Adrenal gland (tissue), 12 donors: ENCODE results near the gene EMCN. TPM values are rescaled to one million over a fixed set of nuclear protein-coding genes. Genes with fewer than 3 reads are reported as not detected.

Source experiments
- DNase-seq, 7 donors: peaks; one replicate each; pipeline ENCODE4 v3.0.0-alpha.2; 2019 to 2020
- H3K27ac ChIP-seq, 5 donors: fragments of 200-600 bp; sonication (generic) in 4 of 5; 1 replicate in 3 of 5; 2 replicates in 2 of 5; pipeline versions ENCODE4 v1.5.1 to v1.8.0; 2016 to 2020; ENCODE audit warnings: mild to moderate bottlenecking in 1 of 5
- H3K27me3 ChIP-seq: fragments of 200-600 bp; 2 replicates; pipeline ENCODE4 v1.8.0; 2021
- H3K36me3 ChIP-seq, 2 donors: fragments of 200-600 bp; replicated peaks in 1 of 2; 1 replicate in 1 of 2; 2 replicates in 1 of 2; pipeline versions ENCODE4 v1.5.1 to v1.8.0; 2018 to 2022
- H3K4me1 ChIP-seq, 2 donors: fragments of 200-600 bp; replicated peaks in 1 of 2; 1 replicate in 1 of 2; 2 replicates in 1 of 2; pipeline versions ENCODE4 v1.5.1 to v1.8.0; 2018 to 2021
- H3K4me3 ChIP-seq, 4 donors: fragments of 200-600 bp; sonication (generic) in 3 of 4; one replicate each; pipeline ENCODE4 v1.5.1; 2016 to 2018
- H3K9me3 ChIP-seq, 3 donors: fragments of 200-600 bp; sonication (generic) in 1 of 3; replicated peaks in 1 of 3; 1 replicate in 2 of 3; 2 replicates in 1 of 3; pipeline versions ENCODE4 v1.5.1 to v1.8.0; 2016 to 2021
- POLR2A ChIP-seq, 2 donors: fragments of 450-650 bp; IDR thresholded peaks; one replicate each; pipeline ENCODE4 v1.6.1; 2017; ENCODE audit warnings: antibody characterized with exemption in 2 of 2, mild to moderate bottlenecking in 2 of 2, moderate library complexity in 1 of 2
- WGBS, 4 donors: extraction: QIAGEN DNeasy Blood & Tissue Kit in 2 of 4; methylation state at CpG; one replicate each; pipeline versions ENCODE4 v1.1.5 to v1.1.7; 2013 to 2017; 5-methylcytosine and 5-hydroxymethylcytosine counted together
- intact Hi-C, 2 donors: fragments of 100-400 bp; cut with DNase I; formaldehyde crosslinking; loops; one replicate each; pipeline versions ENCODE4 v1.14.1 to v1.15.0; 2022 to 2023
- polyA plus RNA-seq, 3 donors: library from polyadenylated mRNA; stranded (reverse); fragments of 200-250 nt in 2 of 3; fragments of 350-450 nt in 1 of 3; fragmentation: Illumina TruSeq in 1 of 3; extraction: RNeasy Lipid Tissue Mini Kit (QIAGEN cat#74804) in 1 of 3; gene quantifications; one replicate each; pipeline ENCODE4 v1.2.3, GENCODE V29; 2013 to 2014
- total RNA-seq, 9 donors: library from RNA; depleted of rRNA in 4 of 9; stranded (reverse); fragments of >200 nt in 4 of 9; fragments of 120-200 nt in 1 of 9; fragmentation: NEBNext Ultra II Directional in 1 of 9; extraction: Animal tissue kit (Norgen Biotek cat#: 25700) in 1 of 9; gene quantifications; one replicate each; pipeline versions ENCODE4 v1.1.0 to v1.2.4, GENCODE V29; 2013 to 2023
- TF ChIP-seq, protein P1 (sequence below), 6 experiments: fragments of 450-650 bp in 4 of 6; fragments of 200-600 bp in 2 of 6; sonication (generic) in 1 of 6; IDR thresholded peaks; 1 replicate in 5 of 6; 2 replicates in 1 of 6; pipeline versions ENCODE4 v1.5.1 to v1.8.0; 2016 to 2021; ENCODE audit warnings: antibody characterized with exemption in 6 of 6, mild to moderate bottlenecking in 2 of 6, moderate library complexity in 1 of 6
- donor health status: healthy with polysubstance abuse.
- donor health status: Bipolar disorder and iron deficiency.
- donor health status: DM: yes; HTN: yes; CAD: no.
- donor health status: DM: no; HTN: no; CAD: no.
- donor health status: DM: no; HTN: no; CAD: no.
- donor health status: DM: yes; HTN: yes; CAD: no.

The EMCN gene
- total and polyA plus RNA-seq, 12 donors, result 14.6 to 86.1 (median 37.3) TPM

DNA sequence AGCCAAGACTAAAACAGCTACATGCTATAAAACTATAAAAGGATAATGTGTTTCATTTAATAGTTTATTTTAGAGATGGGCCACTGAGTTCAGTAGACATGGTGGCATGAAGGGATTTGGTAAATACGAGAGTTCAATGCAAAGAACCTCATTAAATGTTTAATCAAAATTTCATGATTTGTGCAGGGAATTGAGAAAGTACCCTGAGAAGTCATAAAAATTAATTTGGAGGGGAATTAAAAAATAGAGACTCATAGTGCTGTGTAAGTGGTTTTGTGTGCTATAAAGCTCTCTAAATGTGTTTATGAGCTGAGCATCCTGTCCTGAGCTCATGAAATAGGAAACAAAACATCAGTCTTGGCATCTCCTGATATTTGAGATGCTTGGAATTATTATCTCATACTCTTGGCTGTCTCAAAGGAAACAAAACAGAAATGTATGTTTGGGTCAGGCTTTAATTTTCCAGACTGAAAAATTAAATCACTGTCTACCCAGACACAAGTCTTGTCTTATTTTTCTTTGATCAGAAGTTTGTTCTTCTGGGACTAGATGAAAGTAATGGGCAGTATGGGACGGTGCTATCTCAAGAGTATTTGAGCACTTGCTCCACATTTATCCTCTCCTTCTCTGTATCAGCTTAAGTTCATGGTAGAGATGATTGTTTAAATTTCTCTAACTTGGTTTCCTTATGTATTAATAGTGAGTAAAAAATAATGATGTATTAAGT is 38.0 kb upstream of the EMCN start:
- no peak for DNase-seq
- no peaks in the 10 kb centered on the region for H3K27me3 ChIP-seq
- H3K36me3 ChIP-seq, result no peaks in the 10 kb centered on the region
- H3K4me1 ChIP-seq, result no peaks in the 10 kb centered on the region
- intact Hi-C loops, result no loop called here
- no peak for TF ChIP-seq POLR2A (IDR thresholded peaks at IDR 0.05)
- TF ChIP-seq, protein P1, sequence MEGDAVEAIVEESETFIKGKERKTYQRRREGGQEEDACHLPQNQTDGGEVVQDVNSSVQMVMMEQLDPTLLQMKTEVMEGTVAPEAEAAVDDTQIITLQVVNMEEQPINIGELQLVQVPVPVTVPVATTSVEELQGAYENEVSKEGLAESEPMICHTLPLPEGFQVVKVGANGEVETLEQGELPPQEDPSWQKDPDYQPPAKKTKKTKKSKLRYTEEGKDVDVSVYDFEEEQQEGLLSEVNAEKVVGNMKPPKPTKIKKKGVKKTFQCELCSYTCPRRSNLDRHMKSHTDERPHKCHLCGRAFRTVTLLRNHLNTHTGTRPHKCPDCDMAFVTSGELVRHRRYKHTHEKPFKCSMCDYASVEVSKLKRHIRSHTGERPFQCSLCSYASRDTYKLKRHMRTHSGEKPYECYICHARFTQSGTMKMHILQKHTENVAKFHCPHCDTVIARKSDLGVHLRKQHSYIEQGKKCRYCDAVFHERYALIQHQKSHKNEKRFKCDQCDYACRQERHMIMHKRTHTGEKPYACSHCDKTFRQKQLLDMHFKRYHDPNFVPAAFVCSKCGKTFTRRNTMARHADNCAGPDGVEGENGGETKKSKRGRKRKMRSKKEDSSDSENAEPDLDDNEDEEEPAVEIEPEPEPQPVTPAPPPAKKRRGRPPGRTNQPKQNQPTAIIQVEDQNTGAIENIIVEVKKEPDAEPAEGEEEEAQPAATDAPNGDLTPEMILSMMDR (IDR thresholded peaks at IDR 0.05), result no peak
- H3K4me3 ChIP-seq, result no peak overlapping the region
- WGBS, 4 donors, result 72 to 76% (median 75%) methylated on average over 2 of the region's 2 CpGs
- H3K9me3 ChIP-seq, result peaks cover 0 to 4% (median 0%) of the 10 kb centered on the region in 3 donors
- H3K27ac ChIP-seq, result no peak overlapping the region

GRCh38 chr4:100548200-100548560 is 30.4 kb upstream of the EMCN start:
- H3K4me3 ChIP-seq, result no peak overlapping the region
- H3K9me3 ChIP-seq, result peaks cover 0 to 1% (median 0%) of the 10 kb centered on the region in 3 donors
- TF ChIP-seq, protein P1 (IDR thresholded peaks at IDR 0.05), result no peak
- no peak for TF ChIP-seq POLR2A (IDR thresholded peaks at IDR 0.05)
- 45 to 70% (median 46%) methylated on average over 1 of the region's 1 CpG for WGBS, 4 donors
- no peak for DNase-seq
- no peaks in the 10 kb centered on the region for H3K4me1 ChIP-seq
- no peaks in the 10 kb centered on the region for H3K27me3 ChIP-seq
- intact Hi-C loops, result no loop called here
- H3K36me3 ChIP-seq, result no peaks in the 10 kb centered on the region
- H3K27ac ChIP-seq, result no peak overlapping the region

GRCh38 chr4:100547541-100548199 is 29.8 kb upstream of the EMCN start:
- H3K9me3 ChIP-seq, result no peaks in the 10 kb centered on the region
- intact Hi-C loops, result no loop called here

DNA sequence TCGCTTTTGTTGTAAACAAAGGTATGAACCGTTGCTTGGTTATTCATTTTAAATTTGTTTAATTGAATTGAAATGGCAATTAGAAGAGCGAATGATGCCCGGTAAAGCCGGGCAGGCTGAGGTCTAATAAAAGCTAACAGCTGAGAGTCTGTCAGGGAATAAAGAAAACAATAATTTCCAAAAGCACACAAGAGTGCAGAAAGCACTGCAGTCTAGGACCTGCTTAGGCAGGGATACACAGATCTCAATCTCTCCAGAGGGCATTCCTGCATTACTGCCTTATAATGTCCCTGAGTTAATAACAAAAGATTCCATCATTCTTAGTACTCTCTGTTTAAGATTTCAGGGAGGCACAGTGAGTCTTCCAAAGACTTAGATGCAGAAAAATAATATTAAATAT is 27.6 kb upstream of the EMCN start:
- 79 to 94% (median 89%) methylated on average over 5 of the region's 5 CpGs for WGBS, 4 donors
- Histone ChIP-seq H3K27me3 (no peaks in the 10 kb centered on the region), H3K4me3 (no peak overlapping the region), H3K9me3 (no peaks in the 10 kb centered on the region), H3K36me3 (no peaks in the 10 kb centered on the region), H3K27ac (no peak overlapping the region), H3K4me1 (no peaks in the 10 kb centered on the region)
- no peak for TF ChIP-seq POLR2A (IDR thresholded peaks at IDR 0.05)
- TF ChIP-seq, protein P1 (IDR thresholded peaks at IDR 0.05), result no peak
- no peak for DNase-seq
- intact Hi-C loops, result no loop called here

More at GRCh38 chr4:100547541-100548199, 29.8 kb upstream of the EMCN start:
- 90 to 98% (median 91%) methylated on average over 6 of the region's 6 CpGs for WGBS, 4 donors
- no peak for DNase-seq
- Histone ChIP-seq H3K27me3 (no peaks in the 10 kb centered on the region), H3K4me1 (no peaks in the 10 kb centered on the region), H3K4me3 (no peak overlapping the region), H3K27ac (no peak overlapping the region), H3K36me3 (no peaks in the 10 kb centered on the region)
- no peak for TF ChIP-seq POLR2A (IDR thresholded peaks at IDR 0.05)
- TF ChIP-seq, protein P1 (IDR thresholded peaks at IDR 0.05), result no peak
